WERI-Rb-1 (cell line): ENCODE data around the gene SHROOM4.

Experiments used
- DNase-seq: peaks from one replicate; pipeline ENCODE4 v3.0.0-alpha.2; 2020
- H3K27ac ChIP-seq: fragments of 250-450 bp; sonication (Bioruptor Pico); 2 replicates; pipeline ENCODE4 v1.5.1; 2020; ENCODE audit warnings: mild to moderate bottlenecking, moderate library complexity
- H3K27me3 ChIP-seq: fragments of 250-450 bp; sonication (Bioruptor Pico); 2 replicates; pipeline ENCODE4 v1.5.1; 2021; ENCODE audit warnings: mild to moderate bottlenecking, low read depth, moderate library complexity; ENCODE audit not compliant: insufficient read depth, severe bottlenecking
- H3K36me3 ChIP-seq: fragments of 250-450 bp; sonication (Bioruptor Pico); 2 replicates; pipeline ENCODE4 v1.5.1; 2020; ENCODE audit warnings: mild to moderate bottlenecking, moderate library complexity
- H3K4me3 ChIP-seq: 2 replicates; pipeline ENCODE4 v1.5.1; 2011; ENCODE audit warnings: low read depth, mild to moderate bottlenecking, control low read depth, low read length
- H3K9me3 ChIP-seq: fragments of 250-450 bp; sonication (Bioruptor Pico); 2 replicates; pipeline ENCODE4 v1.5.1; 2021; ENCODE audit warnings: mild to moderate bottlenecking, moderate library complexity; ENCODE audit not compliant: severe bottlenecking
- TF ChIP-seq, protein P1 (sequence below): IDR thresholded peaks from 2 replicates; pipeline ENCODE4 v1.5.1; 2011; ENCODE audit warnings: low read depth, mild to moderate bottlenecking, control low read depth, inconsistent platforms, low read length

Gene SHROOM4

DNA sequence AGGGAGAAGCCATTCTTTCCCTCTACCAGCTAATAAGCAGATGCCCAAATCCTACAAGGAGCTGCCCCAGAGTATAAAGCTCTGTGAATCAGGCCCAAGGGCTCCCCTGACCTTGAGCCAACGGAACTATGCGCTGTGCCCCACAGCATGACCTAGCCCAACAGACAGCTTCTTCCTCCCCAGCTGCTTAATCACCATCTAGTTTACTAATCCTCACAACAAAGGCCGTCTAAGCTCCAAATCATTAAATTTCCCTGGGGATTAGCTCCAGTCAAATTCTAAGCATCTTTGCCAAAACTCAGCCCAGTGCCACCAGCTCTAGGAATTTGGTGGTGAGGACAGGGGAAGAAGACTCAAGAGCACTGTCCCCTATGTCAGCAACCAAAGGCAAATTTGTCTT, 113.1 kb downstream of the SHROOM4 start:
- peak; percentile 9 for DNase-seq
- no peak overlapping the region for H3K4me3 ChIP-seq
- H3K27ac ChIP-seq, result no peak overlapping the region
- H3K27me3 ChIP-seq, result peaks cover 23% of the 10 kb centered on the region
- TF ChIP-seq, protein P1, sequence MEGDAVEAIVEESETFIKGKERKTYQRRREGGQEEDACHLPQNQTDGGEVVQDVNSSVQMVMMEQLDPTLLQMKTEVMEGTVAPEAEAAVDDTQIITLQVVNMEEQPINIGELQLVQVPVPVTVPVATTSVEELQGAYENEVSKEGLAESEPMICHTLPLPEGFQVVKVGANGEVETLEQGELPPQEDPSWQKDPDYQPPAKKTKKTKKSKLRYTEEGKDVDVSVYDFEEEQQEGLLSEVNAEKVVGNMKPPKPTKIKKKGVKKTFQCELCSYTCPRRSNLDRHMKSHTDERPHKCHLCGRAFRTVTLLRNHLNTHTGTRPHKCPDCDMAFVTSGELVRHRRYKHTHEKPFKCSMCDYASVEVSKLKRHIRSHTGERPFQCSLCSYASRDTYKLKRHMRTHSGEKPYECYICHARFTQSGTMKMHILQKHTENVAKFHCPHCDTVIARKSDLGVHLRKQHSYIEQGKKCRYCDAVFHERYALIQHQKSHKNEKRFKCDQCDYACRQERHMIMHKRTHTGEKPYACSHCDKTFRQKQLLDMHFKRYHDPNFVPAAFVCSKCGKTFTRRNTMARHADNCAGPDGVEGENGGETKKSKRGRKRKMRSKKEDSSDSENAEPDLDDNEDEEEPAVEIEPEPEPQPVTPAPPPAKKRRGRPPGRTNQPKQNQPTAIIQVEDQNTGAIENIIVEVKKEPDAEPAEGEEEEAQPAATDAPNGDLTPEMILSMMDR, result no peak
- no peaks in the 10 kb centered on the region for H3K9me3 ChIP-seq
- no peaks in the 10 kb centered on the region for H3K36me3 ChIP-seq

DNA sequence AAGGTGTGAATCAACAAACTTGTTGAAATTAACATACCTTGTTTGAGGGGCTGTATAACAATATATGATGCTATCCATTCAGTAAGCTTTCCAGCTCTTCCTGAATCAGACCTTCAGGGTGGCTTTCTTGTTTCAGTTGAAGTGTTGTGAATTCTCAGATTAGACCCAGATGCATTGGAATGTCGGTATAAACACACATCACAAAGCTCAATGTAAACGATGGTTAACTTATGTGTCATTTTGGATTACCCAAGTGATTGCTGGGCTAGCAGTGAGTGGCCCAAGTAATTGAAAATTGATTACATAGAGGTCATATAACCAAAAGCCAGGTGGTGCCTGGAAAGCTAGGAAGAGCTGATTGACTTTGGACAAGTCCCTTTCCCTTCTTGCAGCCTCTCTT, 115.0 kb downstream of the SHROOM4 start:
- H3K9me3 ChIP-seq, result no peaks in the 10 kb centered on the region
- no peaks in the 10 kb centered on the region for H3K36me3 ChIP-seq
- DNase-seq, result no peak
- no peak overlapping the region for H3K4me3 ChIP-seq
- TF ChIP-seq, protein P1, result no peak
- H3K27me3 ChIP-seq, result peaks cover 28% of the 10 kb centered on the region
- no peak overlapping the region for H3K27ac ChIP-seq

DNA sequence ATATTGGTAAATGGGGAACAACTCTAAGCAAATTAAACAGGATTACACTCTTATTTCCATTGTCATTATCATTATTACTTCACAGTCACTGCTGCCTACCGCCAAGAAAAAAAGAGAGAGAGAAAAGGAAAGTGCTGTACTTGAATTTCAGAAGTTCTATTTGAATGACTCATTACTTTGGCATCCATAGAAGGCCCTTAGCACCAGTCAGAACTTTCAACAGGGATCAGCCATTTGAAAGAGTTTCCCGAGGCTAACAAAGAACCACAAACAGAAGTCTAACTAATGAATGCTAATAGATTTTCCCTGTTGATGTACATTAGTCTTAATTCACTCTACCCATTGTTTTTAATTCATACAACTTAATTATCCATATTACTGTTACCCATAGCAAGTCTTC, 116.3 kb downstream of the SHROOM4 start:
- Histone ChIP-seq H3K9me3 (no peaks in the 10 kb centered on the region), H3K4me3 (no peak overlapping the region), H3K36me3 (no peaks in the 10 kb centered on the region), H3K27me3 (peaks cover 36% of the 10 kb centered on the region), H3K27ac (no peak overlapping the region)
- no peak for DNase-seq
- TF ChIP-seq, protein P1, result no peak

DNA sequence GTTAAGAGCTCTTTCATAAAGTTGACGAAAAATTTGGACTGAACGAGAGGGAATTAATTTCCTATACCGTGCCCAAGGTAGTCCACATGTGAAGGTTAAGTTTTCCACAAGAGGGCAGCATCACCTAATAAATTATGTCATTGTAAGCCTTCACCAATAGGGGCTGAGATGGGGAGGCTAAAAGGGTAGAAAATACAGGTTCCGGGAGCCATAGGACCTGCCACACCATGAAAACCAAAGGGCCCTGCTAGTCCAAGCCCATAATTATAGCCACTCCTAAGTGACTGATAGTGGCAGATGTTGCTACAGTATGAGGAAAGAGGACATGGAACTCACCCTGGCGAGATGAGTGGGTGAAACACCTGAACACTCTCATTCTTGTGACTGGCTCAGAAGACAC, 122.2 kb downstream of the SHROOM4 start:
- DNase-seq, result peak; percentile 13
- H3K4me3 ChIP-seq, result no peak overlapping the region

DNA sequence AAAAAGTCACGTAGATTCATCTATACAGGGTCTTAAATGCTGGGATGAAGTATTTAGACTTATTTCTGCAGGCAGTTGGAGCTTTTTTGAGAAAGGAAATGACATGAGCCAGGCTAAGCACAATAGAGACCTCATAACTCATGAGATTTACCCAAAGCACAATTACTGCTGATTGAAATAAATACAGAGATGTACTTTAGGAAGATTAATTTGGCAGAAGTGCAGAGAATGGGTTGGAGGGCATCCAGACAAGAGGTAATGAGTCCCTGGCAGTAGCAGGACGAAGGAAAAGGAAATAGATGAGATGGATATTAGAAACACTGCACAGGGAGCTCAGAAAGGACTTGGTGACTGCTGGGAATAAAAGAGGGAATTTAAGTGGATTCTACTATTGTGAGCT, 129.1 kb downstream of the SHROOM4 start:
- TF ChIP-seq, protein P1, result no peak
- DNase-seq, result no peak
- peaks cover 42% of the 10 kb centered on the region for H3K27me3 ChIP-seq
- H3K36me3 ChIP-seq, result no peaks in the 10 kb centered on the region
- no peak overlapping the region for H3K27ac ChIP-seq
- no peaks in the 10 kb centered on the region for H3K9me3 ChIP-seq
- H3K4me3 ChIP-seq, result no peak overlapping the region

More for the DNA sequence above, 122.2 kb downstream of the SHROOM4 start:
- Histone ChIP-seq H3K27ac (no peak overlapping the region), H3K36me3 (no peaks in the 10 kb centered on the region), H3K9me3 (no peaks in the 10 kb centered on the region), H3K27me3 (peaks cover 32% of the 10 kb centered on the region)
- TF ChIP-seq, protein P1, result peak; percentile 47

DNA sequence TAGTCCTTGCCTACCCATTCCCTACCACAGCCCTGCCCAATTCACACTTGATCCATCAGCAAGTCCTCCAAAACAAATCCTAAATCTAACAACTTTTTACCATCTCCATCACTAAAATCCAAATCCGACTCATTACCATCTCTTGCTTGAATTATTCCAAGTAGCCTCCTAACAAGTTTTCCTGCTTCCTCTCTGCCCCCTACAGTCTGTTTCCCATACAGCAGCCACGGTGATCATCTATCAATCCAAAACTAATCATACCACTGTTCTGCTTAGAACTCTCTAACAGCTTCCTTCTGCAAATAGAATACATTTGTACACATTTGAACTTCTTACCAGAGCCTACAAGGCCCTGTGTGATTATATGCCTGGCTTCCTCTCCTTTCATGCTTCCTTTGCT, 133.0 kb downstream of the SHROOM4 start:
- no peak overlapping the region for H3K27ac ChIP-seq
- peaks cover 36% of the 10 kb centered on the region for H3K27me3 ChIP-seq
- H3K9me3 ChIP-seq, result no peaks in the 10 kb centered on the region
- no peak for DNase-seq
- H3K4me3 ChIP-seq, result no peak overlapping the region
- no peaks in the 10 kb centered on the region for H3K36me3 ChIP-seq
- TF ChIP-seq, protein P1, result 0 out of 2 replicates have a peak, but pooled peaks have one; percentile 12
